ENCODE results near the gene TGOLN2.
A peak's percentile ranks its signal among the peaks of the same experiment; 100 is the strongest.
"Not testable (repeated sequence)": the region's sequence is repeated elsewhere in the genome, so short reads cannot be mapped to it uniquely, and the experiment has no call there.

TGOLN2 gene

DNA sequence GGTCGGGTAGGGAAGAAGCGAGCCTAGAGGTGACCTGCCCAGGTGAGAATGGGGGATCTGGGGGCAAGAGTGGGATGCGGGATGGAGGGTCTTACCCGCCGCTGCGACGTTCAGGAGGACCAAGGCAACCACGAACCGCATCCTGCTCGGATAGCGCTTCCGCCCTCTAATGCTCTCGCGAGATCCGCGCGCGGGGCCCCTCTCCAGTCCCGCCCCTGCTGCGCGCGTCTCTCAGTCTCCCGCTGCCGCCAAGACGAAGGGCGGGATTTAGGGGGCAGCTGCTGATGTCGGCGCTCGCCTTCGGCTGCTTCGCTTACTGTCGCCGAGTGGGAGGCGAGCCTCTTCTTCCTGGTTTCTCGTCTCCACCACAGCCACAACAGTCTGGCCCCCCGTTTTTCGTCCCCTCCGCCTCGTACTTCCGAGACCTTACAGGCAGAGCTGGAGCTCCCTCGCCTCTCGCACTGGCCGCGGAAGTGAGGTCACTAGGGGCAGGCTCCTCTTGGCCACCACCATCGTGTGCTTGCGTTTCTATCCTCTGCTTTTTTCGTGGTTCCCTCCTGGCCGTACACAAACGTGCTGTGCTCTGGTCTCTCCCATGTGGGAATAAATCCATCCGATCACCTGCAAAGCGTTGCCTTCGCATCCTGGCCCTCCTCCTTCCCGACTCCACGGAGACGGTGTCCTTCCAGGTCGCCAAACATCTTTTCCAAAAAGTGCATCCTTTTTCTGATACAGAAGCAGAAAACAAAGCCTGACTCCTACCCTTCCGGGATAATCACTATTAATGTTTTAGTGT lies at the start of gene TGOLN2:
Gene TGOLN2 (minus strand): TSS at position 168 of the 796 bp plus-strand sequence. CDS start 27 bp downstream, at position 141.
- no peak for FAIRE-seq

DNA sequence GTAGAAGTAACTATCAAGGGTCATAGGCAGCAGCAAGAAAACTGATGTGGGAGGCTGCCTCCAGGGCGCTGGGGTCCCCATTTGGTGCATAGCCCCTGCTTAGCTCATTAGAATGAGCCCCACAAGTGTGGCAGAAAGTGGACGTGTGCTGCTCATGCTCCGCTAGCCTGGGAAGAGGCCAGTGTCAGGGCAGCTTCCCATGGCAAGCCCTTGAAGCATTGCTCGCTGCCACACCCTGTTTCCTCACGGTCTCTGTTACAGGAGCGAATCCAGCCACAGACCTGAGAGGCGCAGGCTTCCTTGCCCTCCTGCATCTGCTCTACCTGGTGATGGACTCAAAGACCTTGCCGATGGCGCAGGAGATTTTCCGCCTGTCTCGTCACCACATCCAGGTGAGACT lies 49.3 kb upstream of the TGOLN2 start:
- no peak for FAIRE-seq

DNA sequence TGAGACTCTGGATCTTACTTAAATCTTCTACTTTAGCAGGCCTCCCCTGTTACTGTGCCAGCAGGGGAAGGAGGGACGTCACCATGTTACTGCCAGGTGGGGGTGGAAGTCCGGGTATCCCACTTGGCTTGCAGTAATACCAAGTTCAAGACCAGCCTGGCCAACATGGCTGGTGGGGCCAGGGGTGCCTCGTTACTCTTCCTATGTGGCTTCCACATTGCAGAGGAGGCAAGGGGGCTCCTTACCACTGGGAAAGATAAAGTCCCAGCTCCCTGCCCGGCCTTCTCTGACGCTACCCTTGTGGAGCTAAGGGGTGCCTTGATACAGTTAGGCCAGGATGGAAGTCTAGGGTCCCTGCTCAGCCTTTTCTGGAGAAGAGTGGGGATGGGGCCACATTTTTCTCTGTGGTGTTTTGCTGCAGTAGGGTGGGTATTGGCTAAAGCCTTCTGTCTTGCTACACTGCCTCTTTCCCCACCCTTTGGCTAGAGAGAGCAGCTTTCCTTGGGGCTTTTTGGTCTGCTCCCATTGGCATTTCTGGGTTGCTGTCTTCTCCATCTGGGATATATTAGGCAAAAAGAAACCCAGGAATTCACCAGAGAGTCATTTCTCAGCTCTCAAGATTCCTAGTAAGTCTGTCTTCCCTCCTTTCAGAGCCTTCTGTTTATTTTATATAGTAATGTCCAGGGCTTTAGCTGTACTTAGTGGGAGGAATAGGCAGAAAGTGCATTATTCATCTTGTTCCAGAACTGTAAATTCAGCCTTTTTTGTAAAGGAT lies 48.7 kb upstream of the TGOLN2 start:
- FAIRE-seq, result no peak

DNA sequence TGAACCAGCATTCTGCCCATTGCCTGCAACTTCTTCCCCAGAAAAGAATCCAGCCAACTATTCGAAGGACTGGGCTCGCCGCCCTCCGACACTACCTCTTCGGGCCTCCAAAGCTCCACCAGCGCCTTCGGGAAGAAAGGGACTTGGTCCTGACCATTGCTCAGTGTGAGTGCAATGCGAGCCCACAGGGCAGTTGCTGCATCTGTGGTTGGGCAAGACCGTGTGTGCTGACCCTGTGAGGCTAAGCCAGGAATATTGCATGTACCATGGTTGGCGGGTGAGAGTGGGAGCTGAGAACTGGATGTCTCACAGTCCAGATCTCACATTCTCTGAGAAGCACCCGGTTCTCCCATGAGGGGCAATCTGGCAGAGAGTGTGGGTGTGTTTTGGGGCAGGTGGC lies 43.3 kb upstream of the TGOLN2 start:
- FAIRE-seq, result no peak

DNA sequence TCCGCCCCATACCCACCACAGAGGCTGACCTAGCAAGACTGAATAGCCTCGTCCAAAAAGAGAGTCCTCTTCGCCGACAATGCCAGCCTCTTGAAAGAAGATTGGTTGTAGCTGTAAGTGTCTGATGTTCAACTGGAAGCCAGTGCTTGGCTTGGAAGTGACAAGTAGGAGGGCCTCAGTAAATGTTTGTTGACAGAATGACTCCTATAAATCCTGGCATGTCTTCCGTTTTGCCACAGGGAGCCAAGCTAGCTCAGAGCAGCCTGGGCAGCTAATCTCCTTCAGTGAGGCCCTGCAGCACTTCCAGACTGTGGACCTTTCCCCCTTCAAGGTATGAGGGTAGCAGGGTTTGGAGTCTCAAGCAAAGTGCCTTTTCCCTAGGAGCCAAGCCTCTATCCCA lies 41.7 kb upstream of the TGOLN2 start:
- FAIRE-seq, result no peak

DNA sequence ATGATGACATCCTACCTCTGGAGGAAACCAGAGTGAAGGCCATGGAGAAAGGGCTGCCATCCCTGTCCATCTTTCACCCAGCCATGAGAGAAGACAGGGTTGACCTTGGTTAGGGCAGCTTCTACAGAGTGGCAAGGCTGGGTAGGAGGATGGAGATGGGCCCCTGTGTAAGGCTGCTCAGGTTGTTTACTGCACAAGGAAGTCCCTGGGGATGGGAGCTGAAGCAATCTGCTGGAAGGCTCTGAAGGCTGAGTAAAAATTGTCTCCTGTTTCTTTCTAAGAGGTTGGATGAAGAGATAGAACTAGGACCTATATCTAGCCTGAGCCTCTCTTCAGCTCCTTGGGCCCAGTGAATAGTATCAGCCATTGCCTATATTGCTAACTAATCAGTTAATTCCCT lies 41.1 kb upstream of the TGOLN2 start:
- no peak for FAIRE-seq

DNA sequence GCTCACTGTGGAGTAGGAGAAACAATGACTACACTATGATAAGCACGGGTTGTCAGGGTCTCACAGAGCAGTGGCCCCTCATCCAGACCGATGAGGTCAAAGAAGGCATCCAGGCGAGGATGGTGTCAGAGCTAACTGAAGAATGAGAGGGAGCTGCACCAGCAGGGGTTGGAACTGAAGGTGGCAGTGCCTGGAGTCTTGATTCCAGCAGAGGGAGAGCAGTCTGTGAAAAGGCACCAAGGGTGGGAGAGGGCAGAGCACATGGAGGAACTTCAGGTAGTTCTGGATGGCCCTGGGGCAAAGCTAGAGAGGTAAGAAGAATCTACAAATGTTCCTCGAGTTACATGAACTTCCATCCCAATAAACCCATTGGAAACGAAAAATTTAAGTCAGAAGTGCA lies 39.4 kb upstream of the TGOLN2 start:
- no peak for FAIRE-seq

DNA sequence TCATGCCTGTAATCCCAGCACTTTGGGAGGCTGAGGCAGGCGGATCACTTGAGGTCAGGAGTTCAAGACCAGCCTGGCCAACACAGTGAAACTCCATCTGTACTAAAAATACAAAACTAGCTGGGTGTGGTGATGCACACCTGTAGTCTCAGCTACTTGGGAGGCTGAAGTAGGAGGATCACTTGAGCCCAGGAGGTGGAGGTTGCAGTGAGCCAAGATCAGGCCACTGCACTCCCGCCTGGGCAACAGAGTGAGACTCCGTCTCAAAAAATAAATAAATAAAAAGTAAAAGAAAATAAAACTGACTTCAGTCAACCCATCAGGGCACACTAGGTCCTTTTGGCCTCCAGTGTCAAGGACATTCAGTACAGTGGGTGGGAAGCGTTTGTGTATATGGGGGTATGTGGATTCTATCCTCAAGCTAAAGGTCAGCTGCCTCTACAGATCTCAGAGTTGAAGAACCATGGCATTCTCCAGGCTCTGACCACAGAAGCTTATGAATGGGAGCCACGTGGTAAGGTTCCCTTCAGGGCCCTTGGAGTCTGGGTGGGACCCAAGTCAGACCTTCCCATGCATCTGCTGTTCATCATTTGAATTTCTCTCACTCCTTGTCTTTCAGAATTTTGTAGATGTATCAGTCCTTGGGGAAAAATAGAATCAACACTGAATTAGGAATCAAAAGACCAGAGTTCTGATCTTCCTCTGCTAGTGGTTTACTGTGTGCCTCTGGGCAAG lies 35.0 kb upstream of the TGOLN2 start:
- FAIRE-seq, result not testable (repeated sequence)

DNA sequence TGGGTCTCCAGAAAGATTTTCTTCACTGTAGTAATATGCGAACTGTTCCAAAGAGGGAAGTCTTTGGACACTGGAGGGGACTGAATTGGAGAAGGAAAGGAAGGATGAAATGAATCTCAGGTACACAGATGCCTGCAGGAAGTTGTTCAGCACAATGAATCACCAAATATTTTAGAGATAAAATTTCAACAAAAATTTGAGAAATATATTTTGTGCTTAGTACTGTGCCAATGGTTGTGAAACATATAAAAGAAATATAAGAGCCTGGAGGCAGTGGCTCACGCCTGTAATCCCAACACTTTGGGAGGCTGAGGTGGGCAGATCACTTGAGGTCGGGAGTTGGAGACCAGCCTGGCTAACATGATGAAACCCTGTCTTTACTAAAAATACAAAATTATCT lies 29.9 kb upstream of the TGOLN2 start:
- no peak for FAIRE-seq

DNA sequence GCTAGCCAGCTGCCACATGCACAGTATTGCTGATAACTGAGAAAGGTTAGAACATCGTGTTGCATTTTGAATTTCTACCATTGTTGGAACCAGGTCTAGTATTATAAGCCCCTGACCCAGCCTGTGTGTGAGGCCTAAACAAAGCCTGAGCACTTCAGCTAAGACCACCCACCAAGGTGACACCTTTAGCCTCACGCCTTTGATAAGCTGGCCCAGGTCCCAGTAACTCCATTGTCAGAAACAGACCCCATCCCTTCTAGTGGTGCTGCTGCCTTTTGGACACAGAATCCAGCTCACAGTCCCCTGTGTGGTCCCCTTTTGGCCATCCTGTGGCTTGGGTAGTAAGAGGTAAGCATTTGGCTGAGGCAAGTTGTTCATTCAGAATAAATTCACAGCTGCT lies 28.4 kb upstream of the TGOLN2 start:
- no peak for FAIRE-seq

DNA sequence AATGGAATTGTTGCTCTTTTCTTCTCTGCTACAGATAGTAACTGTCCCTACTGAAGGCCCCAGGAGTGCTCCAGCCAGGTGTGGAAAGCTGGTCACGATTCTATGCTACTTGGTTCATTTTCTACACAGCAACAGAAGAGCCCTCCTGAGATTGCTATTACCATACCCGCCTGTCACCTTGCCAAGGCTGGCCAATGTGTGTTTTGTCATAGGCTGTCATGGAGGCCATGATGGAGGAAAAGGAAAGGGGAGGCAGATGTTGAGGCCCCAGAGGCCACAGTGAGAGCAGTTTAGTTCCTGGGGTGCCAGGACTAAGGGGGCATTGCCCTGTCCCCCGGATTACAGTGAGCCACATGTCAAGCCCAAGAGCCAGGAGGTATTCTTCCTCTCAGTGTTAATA lies 27.7 kb upstream of the TGOLN2 start:
- no peak for FAIRE-seq

DNA sequence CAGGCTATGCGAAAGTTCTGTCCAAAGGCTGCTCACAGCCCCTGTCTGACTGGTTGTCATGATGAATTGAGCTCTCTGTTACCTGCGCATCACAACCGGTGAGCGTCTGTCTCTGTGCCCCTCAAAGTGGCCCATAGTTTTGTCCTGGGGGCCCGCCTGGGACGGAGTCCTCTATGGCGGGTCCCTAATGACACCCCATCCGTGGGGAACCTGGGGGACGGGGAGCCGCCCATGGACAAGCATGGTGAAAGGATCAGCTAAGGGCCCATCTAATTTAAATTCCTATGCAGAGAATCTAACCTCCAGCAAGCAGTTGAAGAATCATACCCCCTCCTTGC lies 27.3 kb upstream of the TGOLN2 start:
- no peak for FAIRE-seq

DNA sequence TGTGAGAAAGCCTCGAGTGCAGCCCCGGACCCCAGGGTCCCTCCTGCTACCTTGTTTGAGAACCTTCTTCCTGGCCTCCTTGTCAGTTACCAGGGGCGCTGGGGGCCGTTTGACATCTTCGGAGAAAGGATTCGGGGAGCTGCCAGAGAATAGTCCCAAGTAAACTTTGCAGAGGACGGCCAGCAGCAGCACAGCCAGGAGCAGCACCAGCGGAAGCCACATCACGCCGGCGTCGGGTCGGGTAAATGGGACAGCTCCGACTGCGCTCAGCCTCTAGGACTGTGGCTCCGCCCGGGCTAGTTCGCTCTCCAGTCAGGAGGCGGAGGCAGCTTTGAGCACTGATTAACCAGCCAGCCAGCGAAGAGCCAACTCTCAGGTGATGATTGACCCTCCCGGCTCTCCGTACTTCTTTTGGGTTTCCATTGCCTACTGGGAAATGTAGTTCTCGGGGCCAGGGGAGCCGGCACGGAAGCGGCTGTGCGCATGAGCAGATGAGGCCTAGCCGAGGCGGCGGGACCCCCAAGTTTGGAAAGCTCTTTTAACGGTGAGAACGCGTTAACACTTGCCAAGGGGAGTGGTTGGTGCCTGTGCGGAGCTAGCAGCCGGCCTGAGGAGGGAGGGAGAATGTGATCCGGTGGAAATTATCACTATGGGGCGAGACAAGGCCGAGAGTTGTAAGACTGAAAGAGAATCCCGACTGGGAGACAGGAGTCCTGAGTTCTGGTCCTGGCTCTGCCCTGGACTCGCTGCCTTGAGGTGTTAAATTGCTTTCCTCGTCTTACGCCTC lies 26.7 kb upstream of the TGOLN2 start, which contains the start of the genes ELMOD3 and RETSAT:
Gene ELMOD3 (plus strand): TSS at position 484 of the 787 bp plus-strand sequence. CDS start 2,430 bp downstream, outside the sequence.
Gene RETSAT (minus strand): TSS at position 243 of the 787 bp plus-strand sequence. CDS start 21 bp downstream, at position 222.
- peak; percentile 96 for FAIRE-seq

DNA sequence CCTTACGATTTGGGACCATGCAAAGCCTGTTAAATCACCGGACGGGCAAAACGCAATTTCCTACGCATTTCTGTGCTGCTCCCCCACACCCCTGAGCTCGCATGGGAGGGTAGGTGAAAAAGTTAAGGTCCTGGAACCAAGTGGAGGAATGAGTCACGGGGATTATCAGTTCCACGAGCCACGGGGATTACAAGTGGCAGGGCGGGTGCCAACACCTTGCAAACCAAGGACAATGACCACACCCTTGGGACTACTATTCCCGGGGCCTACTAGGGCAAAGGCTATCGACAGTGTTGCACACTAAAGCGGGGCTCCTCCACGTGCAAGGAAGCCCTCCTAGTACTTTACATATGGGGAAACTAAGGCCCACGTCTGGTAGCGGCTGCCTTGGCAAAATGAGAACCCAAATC lies 26.1 kb upstream of the TGOLN2 start:
- FAIRE-seq, result no peak

DNA sequence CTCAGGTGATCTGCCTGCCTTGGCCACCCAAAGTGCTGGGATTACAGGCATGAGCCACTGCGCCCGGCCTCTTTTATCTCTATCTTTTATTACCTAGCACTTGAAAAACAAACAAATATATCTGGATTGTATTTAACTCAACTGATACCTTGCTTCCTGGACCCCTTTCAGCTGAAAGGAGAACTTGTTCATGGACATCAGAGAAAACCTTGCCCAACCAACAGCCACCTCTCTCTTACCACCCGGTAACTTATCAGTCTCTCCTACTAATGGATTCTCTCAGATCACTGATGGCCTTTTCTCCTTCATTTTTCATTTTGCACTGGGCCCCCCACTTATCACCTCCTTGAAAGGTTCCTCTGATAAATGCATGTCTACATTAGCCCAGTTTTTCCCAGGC lies 19.8 kb upstream of the TGOLN2 start:
- FAIRE-seq, result no peak

DNA sequence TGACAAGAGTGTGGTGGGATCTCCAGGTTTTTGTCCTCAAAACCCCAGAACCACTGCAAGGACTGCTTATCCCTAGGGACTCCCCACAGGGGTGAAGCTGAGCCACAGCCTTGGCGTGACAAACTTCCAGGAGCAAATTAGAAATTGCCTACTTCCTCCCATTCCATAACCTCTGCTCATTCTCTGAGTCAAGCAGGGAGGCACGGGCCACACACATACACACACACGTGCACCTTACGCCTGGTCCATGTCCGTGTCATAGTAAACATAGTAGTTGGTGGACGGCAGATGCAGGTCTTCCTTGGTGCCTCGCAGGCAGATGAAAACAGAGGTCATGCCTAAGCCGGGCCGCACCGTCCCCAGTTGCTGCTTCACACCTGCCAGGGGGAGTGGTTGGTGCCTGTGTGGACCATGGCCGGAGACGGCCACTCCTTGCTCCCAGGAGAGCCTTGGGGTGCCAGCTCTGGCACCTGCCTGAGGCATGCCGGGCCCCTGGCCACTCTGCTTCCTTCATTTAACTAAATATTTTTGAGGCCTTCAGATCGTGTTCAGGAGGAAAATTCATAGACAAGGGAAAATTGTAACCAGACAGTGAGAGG lies 16.7 kb upstream of the TGOLN2 start:
- no peak for FAIRE-seq

DNA sequence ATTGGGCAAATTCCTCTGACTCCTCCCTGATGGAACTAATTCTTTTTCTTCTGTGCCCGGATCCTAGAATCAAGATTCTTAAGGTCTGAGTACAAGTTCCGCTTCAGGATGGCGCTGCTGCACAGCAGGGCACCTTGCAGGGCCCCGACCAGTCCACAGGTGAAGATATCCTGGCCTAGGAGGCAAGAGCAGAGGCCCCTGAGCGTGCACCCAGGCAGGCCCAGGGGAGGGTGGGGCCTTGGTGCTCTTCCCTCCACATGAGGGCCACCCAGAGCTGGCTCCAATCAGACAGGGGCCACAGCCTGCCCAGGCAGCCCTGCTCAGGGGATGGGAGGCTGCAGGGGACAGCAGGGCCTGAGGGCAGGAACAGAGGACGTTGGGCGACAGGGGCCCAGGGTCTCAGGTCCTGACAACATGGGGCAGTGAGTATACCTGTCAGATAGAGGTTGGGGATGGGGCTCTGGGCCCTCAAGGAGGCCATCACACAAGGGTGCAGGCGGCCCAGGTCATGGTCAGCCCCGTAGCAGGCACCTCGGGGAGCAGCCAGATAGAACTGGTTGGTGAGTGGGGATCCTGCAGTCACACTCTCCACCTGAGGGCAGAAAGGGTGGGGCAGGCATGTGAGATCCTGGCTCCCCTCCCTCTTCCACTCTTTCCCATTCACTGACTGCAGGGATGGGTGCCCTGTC lies 15.6 kb upstream of the TGOLN2 start:
- not testable (repeated sequence) for FAIRE-seq

DNA sequence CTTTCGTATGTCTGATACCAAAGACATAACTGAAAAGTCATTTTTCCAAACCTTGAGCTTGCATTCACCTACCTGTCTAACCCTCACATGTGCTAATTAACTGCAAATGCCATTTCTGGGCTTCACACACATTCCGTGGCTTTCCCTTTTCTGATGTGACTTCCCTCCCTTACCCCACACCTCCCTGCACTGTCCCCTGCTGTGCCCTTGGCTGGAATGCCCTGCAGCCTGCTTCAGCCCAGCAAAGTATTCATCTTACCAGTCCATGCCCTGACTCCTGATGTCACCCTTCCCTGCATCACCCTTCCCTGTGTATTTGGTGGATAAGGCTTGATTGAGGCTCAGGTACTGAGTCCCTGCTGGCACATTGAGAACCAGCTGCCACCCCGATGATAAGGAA lies 14.4 kb upstream of the TGOLN2 start:
- FAIRE-seq, result no peak

DNA sequence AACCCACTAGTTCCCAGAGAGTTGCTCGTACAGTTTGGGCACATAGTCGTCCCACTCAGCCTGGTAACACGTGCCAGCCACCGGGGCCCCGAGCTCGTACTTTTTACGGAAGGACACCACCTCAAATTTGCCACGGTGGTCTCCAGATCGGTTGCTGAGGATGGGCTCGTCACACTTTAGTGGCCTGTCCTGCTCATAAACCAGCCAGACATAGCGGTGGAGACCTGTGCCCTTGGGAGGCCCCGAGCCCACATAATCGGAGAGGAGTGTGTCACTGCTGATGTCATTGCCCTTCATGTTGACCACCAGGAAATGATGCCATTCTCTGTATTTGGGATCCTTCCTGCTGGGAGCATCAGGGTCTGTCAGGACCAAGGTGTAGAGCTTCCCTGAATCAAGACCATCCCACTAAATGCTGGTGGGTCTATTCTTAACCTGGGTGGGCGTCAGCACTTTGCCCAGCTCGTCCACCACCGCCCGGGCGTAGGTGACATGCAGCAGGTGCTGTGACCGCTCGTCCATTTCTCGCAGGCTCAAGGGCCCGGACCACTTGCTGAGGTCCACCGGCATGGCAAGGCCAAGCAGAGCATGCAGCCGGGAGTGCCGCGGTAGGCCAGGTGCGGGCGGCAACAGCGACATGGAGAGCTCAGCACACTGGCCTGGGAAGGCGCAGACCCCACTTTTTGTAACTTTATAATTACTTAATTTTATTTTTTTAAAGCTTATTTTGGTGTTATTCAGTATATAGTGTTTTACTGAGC lies 13.7 kb upstream of the TGOLN2 start:
- FAIRE-seq, result no peak

DNA sequence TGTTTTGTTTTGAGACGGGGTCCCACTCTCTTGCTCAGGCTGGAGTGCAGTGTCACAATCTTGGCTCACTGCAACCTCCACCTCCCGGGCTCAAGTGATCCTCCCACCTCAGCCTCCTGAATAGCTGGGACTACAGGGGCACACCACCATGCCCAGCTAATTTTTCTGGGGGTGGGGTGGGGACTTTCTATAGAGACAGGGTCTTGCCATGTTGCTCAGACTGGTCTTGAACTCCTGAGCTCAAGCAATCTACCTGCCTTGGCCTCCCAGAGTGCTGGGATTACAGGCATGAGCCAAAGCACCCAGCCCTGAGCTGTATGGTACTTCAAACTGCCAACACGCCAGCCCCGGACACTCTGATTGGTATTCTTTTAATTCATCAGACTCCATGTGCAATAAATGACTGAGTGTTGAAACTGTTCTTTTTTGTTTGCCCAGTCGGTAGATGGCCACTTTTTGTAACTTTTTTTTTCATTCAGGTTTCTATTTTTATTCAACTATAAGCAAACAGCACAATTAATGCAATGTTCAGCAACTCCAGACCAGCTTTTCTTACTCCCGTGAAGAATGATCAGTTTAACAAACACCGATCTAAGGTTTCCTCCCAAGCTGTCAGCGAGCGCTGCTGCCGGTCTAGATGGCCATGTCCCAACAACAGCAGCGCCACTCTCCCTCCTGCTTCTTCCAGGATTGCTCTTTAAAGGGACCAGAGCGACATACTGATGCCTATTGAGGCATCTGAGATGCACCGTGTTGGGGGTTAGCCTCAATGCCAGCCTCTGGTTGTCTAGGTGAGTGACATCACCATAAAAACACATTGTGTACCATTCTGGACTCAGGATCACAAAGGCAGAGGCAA lies 12.5 kb upstream of the TGOLN2 start:
- FAIRE-seq, result no peak

Data from A204.1 (cell line).